ENCODE data around the gene COIL.

GRCh38 chr17:57008958-57009357 is 48.1 kb upstream of the COIL start:
- no peak for TF ChIP-seq CTCF (IDR thresholded peaks at IDR 0.05)
- TF ChIP-seq POLR2A (IDR thresholded peaks at IDR 0.05) = no peak
- TF ChIP-seq POLR2AphosphoS5 (IDR thresholded peaks at IDR 0.05) = no peak
